T-helper 2 cell treated with Interferon-gamma antibody and Interleukin-4, amounts not matched to agents 5 μg/mL and 100 μg/mL, for 36 hours (primary cell): ENCODE results near the gene ATP8B4.
"Not testable (repeated sequence)": the region's sequence is repeated elsewhere in the genome, so short reads cannot be mapped to it uniquely, and the experiment has no call there.

Experiments
- DNase-seq: peaks from one replicate; pipeline ENCODE4 v3.0.0; 2021; ENCODE audit warnings: low spot score
- H3K27ac Mint-ChIP-seq: one replicate; pipeline ENCODE4 v1.8.0; 2021; ENCODE audit warnings: mild to moderate bottlenecking, mixed read lengths
- H3K27me3 Mint-ChIP-seq: one replicate; pipeline ENCODE4 v1.8.0; 2021; ENCODE audit warnings: low read depth, mixed read lengths
- H3K36me3 Mint-ChIP-seq: one replicate; pipeline ENCODE4 v1.8.0; 2021; ENCODE audit warnings: low read depth, mixed read lengths
- H3K4me1 Mint-ChIP-seq: one replicate; pipeline ENCODE4 v1.8.0; 2021; ENCODE audit warnings: low read depth, mixed read lengths
- H3K4me3 Mint-ChIP-seq: one replicate; pipeline ENCODE4 v1.8.0; 2022; ENCODE audit warnings: mild to moderate bottlenecking, moderate library complexity, mixed read lengths
- H3K9me3 Mint-ChIP-seq: one replicate; pipeline ENCODE4 v1.8.0; 2021; ENCODE audit warnings: mixed read lengths

Gene ATP8B4

GRCh38 chr15:49982584-49982983 lies 136.4 kb downstream of the ATP8B4 start:
- Mint-ChIP-seq H3K4me3 (no peak overlapping the region), H3K9me3 (no peaks in the 10 kb centered on the region), H3K4me1 (no peaks in the 10 kb centered on the region), H3K27me3 (no peaks in the 10 kb centered on the region), H3K27ac (no peak overlapping the region), H3K36me3 (peaks cover 17% of the 10 kb centered on the region)
- no peak for DNase-seq

- Mint-ChIP-seq H3K4me3 (no peak overlapping the region), H3K4me1 (no peaks in the 10 kb centered on the region), H3K27me3 (no peaks in the 10 kb centered on the region), H3K36me3 (peaks cover 17% of the 10 kb centered on the region), H3K9me3 (no peaks in the 10 kb centered on the region), H3K27ac (no peak overlapping the region)
- no peak for DNase-seq
Measured at GRCh38 chr15:49979705-49980382, 139.2 kb downstream of the ATP8B4 start.

GRCh38 chr15:49978121-49978520 lies 140.9 kb downstream of the ATP8B4 start:
- Mint-ChIP-seq H3K27ac (no peak overlapping the region), H3K4me1 (peaks cover 2% of the 10 kb centered on the region), H3K4me3 (no peak overlapping the region), H3K36me3 (peaks cover 11% of the 10 kb centered on the region), H3K9me3 (no peaks in the 10 kb centered on the region), H3K27me3 (no peaks in the 10 kb centered on the region)
- DNase-seq, result no peak

GRCh38 chr15:49977306-49977705 lies 141.7 kb downstream of the ATP8B4 start:
- Mint-ChIP-seq H3K4me3 (no peak overlapping the region), H3K36me3 (peaks cover 15% of the 10 kb centered on the region), H3K9me3 (no peaks in the 10 kb centered on the region), H3K4me1 (peaks cover 2% of the 10 kb centered on the region), H3K27me3 (no peaks in the 10 kb centered on the region), H3K27ac (no peak overlapping the region)
- no peak for DNase-seq

GRCh38 chr15:49964551-49964950 lies 154.5 kb downstream of the ATP8B4 start:
- H3K36me3 Mint-ChIP-seq, result peaks cover 47% of the 10 kb centered on the region
- H3K27ac Mint-ChIP-seq, result no peak overlapping the region
- H3K9me3 Mint-ChIP-seq, result peaks cover 22% of the 10 kb centered on the region
- H3K4me1 Mint-ChIP-seq, result no peaks in the 10 kb centered on the region
- no peak for DNase-seq
- H3K27me3 Mint-ChIP-seq, result no peaks in the 10 kb centered on the region
- no peak overlapping the region for H3K4me3 Mint-ChIP-seq

GRCh38 chr15:49964061-49964460 lies 155.0 kb downstream of the ATP8B4 start:
- Mint-ChIP-seq H3K4me3 (no peak overlapping the region), H3K9me3 (peaks cover 19% of the 10 kb centered on the region), H3K4me1 (no peaks in the 10 kb centered on the region), H3K27me3 (no peaks in the 10 kb centered on the region), H3K27ac (no peak overlapping the region), H3K36me3 (peaks cover 43% of the 10 kb centered on the region)
- no peak for DNase-seq

GRCh38 chr15:49963033-49963772 lies 155.8 kb downstream of the ATP8B4 start:
- H3K4me3 Mint-ChIP-seq, H3K27me3 Mint-ChIP-seq, DNase-seq, H3K4me1 Mint-ChIP-seq, H3K27ac Mint-ChIP-seq: not testable (repeated sequence)
- peaks cover 21% of the 10 kb centered on the region for H3K9me3 Mint-ChIP-seq
- peaks cover 38% of the 10 kb centered on the region for H3K36me3 Mint-ChIP-seq

- Mint-ChIP-seq H3K27me3 (no peaks in the 10 kb centered on the region), H3K4me1 (no peaks in the 10 kb centered on the region), H3K27ac (no peak overlapping the region), H3K9me3 (peaks cover 16% of the 10 kb centered on the region), H3K4me3 (no peak overlapping the region), H3K36me3 (peaks cover 30% of the 10 kb centered on the region)
- no peak for DNase-seq
Measured at GRCh38 chr15:49962044-49962602, 156.9 kb downstream of the ATP8B4 start.

- H3K4me1 Mint-ChIP-seq, result no peaks in the 10 kb centered on the region
- peaks cover 37% of the 10 kb centered on the region for H3K9me3 Mint-ChIP-seq
- DNase-seq, result no peak
- H3K27me3 Mint-ChIP-seq, result no peaks in the 10 kb centered on the region
- H3K36me3 Mint-ChIP-seq, result peaks cover 34% of the 10 kb centered on the region
- H3K4me3 Mint-ChIP-seq, result no peak overlapping the region
- H3K27ac Mint-ChIP-seq, result no peak overlapping the region
Measured at GRCh38 chr15:49953421-49953820, 165.6 kb downstream of the ATP8B4 start.

GRCh38 chr15:49946681-49947080 lies 172.4 kb downstream of the ATP8B4 start:
- H3K27me3 Mint-ChIP-seq, result no peaks in the 10 kb centered on the region
- peaks cover 30% of the 10 kb centered on the region for H3K36me3 Mint-ChIP-seq
- H3K27ac Mint-ChIP-seq, result no peak overlapping the region
- peaks cover 60% of the 10 kb centered on the region for H3K9me3 Mint-ChIP-seq
- H3K4me3 Mint-ChIP-seq, result no peak overlapping the region
- DNase-seq, result no peak
- H3K4me1 Mint-ChIP-seq, result peaks cover 1% of the 10 kb centered on the region

- no peak overlapping the region for H3K4me3 Mint-ChIP-seq
- no peak for DNase-seq
- no peak overlapping the region for H3K27ac Mint-ChIP-seq
- no peaks in the 10 kb centered on the region for H3K27me3 Mint-ChIP-seq
- H3K4me1 Mint-ChIP-seq, result peaks cover 8% of the 10 kb centered on the region
- peaks cover 9% of the 10 kb centered on the region for H3K9me3 Mint-ChIP-seq
- peaks cover 18% of the 10 kb centered on the region for H3K36me3 Mint-ChIP-seq
Measured at GRCh38 chr15:49934487-49934886, 184.5 kb downstream of the ATP8B4 start.

- peaks cover 6% of the 10 kb centered on the region for H3K4me1 Mint-ChIP-seq
- no peak overlapping the region for H3K27ac Mint-ChIP-seq
- DNase-seq, result no peak
- H3K36me3 Mint-ChIP-seq, result peaks cover 15% of the 10 kb centered on the region
- H3K4me3 Mint-ChIP-seq, result no peak overlapping the region
- H3K9me3 Mint-ChIP-seq, result no peaks in the 10 kb centered on the region
- H3K27me3 Mint-ChIP-seq, result no peaks in the 10 kb centered on the region
Measured at GRCh38 chr15:49927189-49927861, 191.7 kb downstream of the ATP8B4 start.

- H3K36me3 Mint-ChIP-seq, result peaks cover 17% of the 10 kb centered on the region
- H3K4me3 Mint-ChIP-seq, result no peak overlapping the region
- no peaks in the 10 kb centered on the region for H3K27me3 Mint-ChIP-seq
- H3K9me3 Mint-ChIP-seq, result no peaks in the 10 kb centered on the region
- H3K27ac Mint-ChIP-seq, result no peak overlapping the region
- peaks cover 6% of the 10 kb centered on the region for H3K4me1 Mint-ChIP-seq
- no peak for DNase-seq
Measured at GRCh38 chr15:49926740-49927139, 192.3 kb downstream of the ATP8B4 start.

- Mint-ChIP-seq H3K4me1 (peaks cover 6% of the 10 kb centered on the region), H3K36me3 (peaks cover 23% of the 10 kb centered on the region), H3K4me3 (no peak overlapping the region), H3K9me3 (no peaks in the 10 kb centered on the region), H3K27me3 (no peaks in the 10 kb centered on the region), H3K27ac (no peak overlapping the region)
- no peak for DNase-seq
Measured at GRCh38 chr15:49923671-49924070, 195.4 kb downstream of the ATP8B4 start.
